Stomach (tissue), 4 donors: Measurements from ENCODE around the gene UFSP2.

Experiments used
- CTCF ChIP-seq, 7 experiments: fragments of 450-650 bp in 4 of 7; fragments of 200-600 bp in 3 of 7; sonication (generic) in 3 of 7; IDR thresholded peaks; one replicate each; pipeline ENCODE4 v1.5.1; 2016 to 2019; ENCODE audit warnings: antibody characterized with exemption in 7 of 7, control low read depth in 2 of 7, mild to moderate bottlenecking in 1 of 7
- EP300 ChIP-seq: sonication (generic); formaldehyde crosslinking; IDR thresholded peaks from one replicate; pipeline ENCODE4 v1.6.1; 2017; ENCODE audit warnings: antibody characterized with exemption
- POLR2A ChIP-seq, 4 donors: fragments of 450-650 bp; IDR thresholded peaks; one replicate each; pipeline ENCODE4 v1.6.1; 2016; ENCODE audit warnings: antibody characterized with exemption in 4 of 4, control low read depth in 2 of 4, mild to moderate bottlenecking in 1 of 4, moderate library complexity in 1 of 4

- no peak for TF ChIP-seq CTCF (IDR thresholded peaks at IDR 0.05)
- no peak for TF ChIP-seq EP300
- no peak for TF ChIP-seq POLR2A (IDR thresholded peaks at IDR 0.05)
Measured at GRCh38 chr4:185464887-185465286, 39.1 kb upstream of the UFSP2 start.
